HuH-7.5 (cell line): ENCODE data around the gene FMR1NB.
A peak's percentile ranks its signal among the peaks of the same experiment; 100 is the strongest.

ENCODE experiments used
- DNase-seq: peaks from one replicate; pipeline ENCODE4 v3.0.0; 2011; ENCODE audit warnings: low spot score

FMR1NB gene

GRCh38 chrX:147981038-147981752 lies at the start of gene FMR1NB:
TSS of gene FMR1NB (plus strand) at chrX:147981337. CDS start at chrX:147981403, 66 bp downstream.
- no peak for DNase-seq

GRCh38 chrX:147933815-147934214 lies 47.3 kb upstream of the FMR1NB start:
- no peak for DNase-seq

- DNase-seq: no peak
Measured at GRCh38 chrX:147935156-147935758, 45.9 kb upstream of the FMR1NB start.

- DNase-seq: no peak
Measured at GRCh38 chrX:147945286-147945685, 35.9 kb upstream of the FMR1NB start.

- DNase-seq: no peak
Measured at GRCh38 chrX:147948531-147948930, 32.6 kb upstream of the FMR1NB start.

- DNase-seq: peak; percentile 6
Measured at GRCh38 chrX:147950352-147950751, 30.8 kb upstream of the FMR1NB start.

GRCh38 chrX:147953976-147954375 lies 27.2 kb upstream of the FMR1NB start:
- DNase-seq: no peak

GRCh38 chrX:147957291-147957690 lies 23.8 kb upstream of the FMR1NB start:
- no peak for DNase-seq

- no peak for DNase-seq
Measured at GRCh38 chrX:147958291-147958690, 22.8 kb upstream of the FMR1NB start.

- no peak for DNase-seq
Measured at GRCh38 chrX:147960722-147961121, 20.4 kb upstream of the FMR1NB start.

- no peak for DNase-seq
Measured at GRCh38 chrX:147962476-147962875, 18.7 kb upstream of the FMR1NB start.

- no peak for DNase-seq
Measured at GRCh38 chrX:147978931-147979330, 2.2 kb upstream of the FMR1NB start.

- no peak for DNase-seq
Measured at GRCh38 chrX:148020329-148020728, 39.2 kb downstream of the FMR1NB start.

GRCh38 chrX:148024425-148025148 lies 43.5 kb downstream of the FMR1NB start:
- no peak for DNase-seq

GRCh38 chrX:148035380-148035779 lies 54.2 kb downstream of the FMR1NB start:
- DNase-seq: no peak

GRCh38 chrX:148037020-148037419 lies 55.9 kb downstream of the FMR1NB start:
- no peak for DNase-seq

GRCh38 chrX:148043271-148043855 lies 62.2 kb downstream of the FMR1NB start:
- DNase-seq: no peak

GRCh38 chrX:148047200-148047599 lies 66.1 kb downstream of the FMR1NB start:
- DNase-seq: no peak

GRCh38 chrX:148049441-148049840 lies 68.3 kb downstream of the FMR1NB start:
- DNase-seq: peak; percentile 11

- DNase-seq: no peak
Measured at GRCh38 chrX:148051973-148052372, 70.8 kb downstream of the FMR1NB start.

- DNase-seq: no peak
Measured at GRCh38 chrX:148067285-148067684, 86.1 kb downstream of the FMR1NB start.

GRCh38 chrX:148069759-148070503 lies 88.8 kb downstream of the FMR1NB start:
- DNase-seq: no peak
